CD4-positive, CD25-positive, alpha-beta regulatory T cell (primary cell): Measurements from ENCODE around the gene ALDH3B2. TPM values are rescaled to one million over a fixed set of nuclear protein-coding genes. Genes with fewer than 3 reads are reported as not detected.

Experiments used
- ATAC-seq, 2 donors: fragments of 150-1000 bp; cut with Tn5 transposase; one replicate each; pipeline ENCODE4 v1.10.0; 2021; ENCODE audit warnings: low read depth in 2 of 2, moderate number of reproducible peaks in 2 of 2, moderate library complexity in 1 of 2
- DNase-seq, 3 donors: peaks; one replicate each; pipeline versions ENCODE4 v3.0.0 to v3.0.0-alpha.2; 2012 to 2022; ENCODE audit warnings: mixed read lengths in 1 of 3
- H3K27ac ChIP-seq: one replicate; pipeline ENCODE4 v1.7.0; 2013; ENCODE audit warnings: mild to moderate bottlenecking, low read length; ENCODE audit not compliant: insufficient read depth, poor library complexity, severe bottlenecking
- H3K27me3 ChIP-seq: one replicate; pipeline ENCODE4 v1.7.0; 2013; ENCODE audit warnings: low read length; ENCODE audit not compliant: control insufficient read depth, insufficient read depth
- H3K36me3 ChIP-seq: one replicate; pipeline ENCODE4 v1.7.0; 2013; ENCODE audit warnings: mild to moderate bottlenecking, low read length, moderate library complexity; ENCODE audit not compliant: control insufficient read depth, insufficient read depth
- H3K4me1 ChIP-seq: 2 replicates; pipeline ENCODE4 v1.7.0; 2013; ENCODE audit warnings: mild to moderate bottlenecking, low read length; ENCODE audit not compliant: insufficient read depth, control insufficient read depth, poor library complexity, severe bottlenecking
- H3K4me3 ChIP-seq: one replicate; pipeline ENCODE4 v1.7.0; 2013; ENCODE audit warnings: low read depth, mild to moderate bottlenecking, low read length, moderate library complexity
- H3K9me3 ChIP-seq, 2 experiments: 1 replicate in 1 of 2; 2 replicates in 1 of 2; pipeline ENCODE4 v1.7.0; 2013; ENCODE audit warnings: low read length in 2 of 2, mild to moderate bottlenecking in 1 of 2, moderate library complexity in 1 of 2; ENCODE audit not compliant: control insufficient read depth in 2 of 2
- H3K27ac Mint-ChIP-seq, 3 donors: one replicate each; pipeline ENCODE4 v1.8.0; 2020 to 2022; ENCODE audit warnings: mild to moderate bottlenecking in 3 of 3, mixed read lengths in 3 of 3, moderate library complexity in 2 of 3
- H3K27me3 Mint-ChIP-seq: one replicate; pipeline ENCODE4 v1.8.0; 2022; ENCODE audit warnings: mild to moderate bottlenecking, mixed read lengths
- H3K36me3 Mint-ChIP-seq: one replicate; pipeline ENCODE4 v1.8.0; 2020; ENCODE audit warnings: mixed read lengths
- H3K4me1 Mint-ChIP-seq, 4 donors: one replicate each; pipeline ENCODE4 v1.8.0; 2020 to 2022; ENCODE audit warnings: mixed read lengths in 4 of 4, mild to moderate bottlenecking in 1 of 4
- H3K4me3 Mint-ChIP-seq, 4 donors: one replicate each; pipeline ENCODE4 v1.8.0; 2020 to 2022; ENCODE audit warnings: mild to moderate bottlenecking in 4 of 4, mixed read lengths in 4 of 4, moderate library complexity in 3 of 4
- H3K9me3 Mint-ChIP-seq, 7 donors: one replicate each; pipeline ENCODE4 v1.8.0; 2020 to 2022; ENCODE audit warnings: mixed read lengths in 7 of 7, mild to moderate bottlenecking in 3 of 7, moderate library complexity in 2 of 7
- polyA plus RNA-seq, 4 donors: library from polyadenylated mRNA; unstranded; fragments of 300-500 nt; fragmentation: Illumina TruSeq; gene quantifications; one replicate each; pipeline ENCODE4 v1.2.3, GENCODE V29; 2021
- total RNA-seq: library from RNA; stranded (reverse); gene quantifications from one replicate; pipeline ENCODE4 v1.2.3, GENCODE V29; 2022

ALDH3B2 gene
- total and polyA plus RNA-seq, 5 donors from 2014 or later, result not detected

DNA sequence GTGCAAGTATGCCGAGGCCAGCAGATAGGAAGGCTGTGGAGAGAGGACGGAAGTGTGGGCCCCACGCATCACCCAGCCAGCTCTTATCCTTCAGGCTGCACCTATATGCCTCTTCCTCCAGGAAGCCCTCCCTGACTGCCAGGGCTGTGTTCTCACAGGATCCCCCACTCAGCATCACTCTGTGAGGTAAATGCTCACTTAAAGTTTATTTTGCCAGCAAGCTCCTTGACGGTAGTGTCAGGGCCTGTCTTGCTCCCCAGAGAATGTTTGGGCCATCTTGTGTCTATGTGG is 39.2 kb downstream of the ALDH3B2 start:
- Histone ChIP-seq H3K27ac (no peak overlapping the region), H3K4me1 (peaks cover 8% of the 10 kb centered on the region), H3K9me3 (no peaks in the 10 kb centered on the region), H3K4me3 (no peak overlapping the region), H3K36me3 (no peaks in the 10 kb centered on the region), H3K27me3 (no peaks in the 10 kb centered on the region)
- ATAC-seq (no peak), DNase-seq (no peak)
- H3K27ac Mint-ChIP-seq, result no peak overlapping the region
- peaks cover 4% of the 10 kb centered on the region for H3K27me3 Mint-ChIP-seq
- H3K4me1 Mint-ChIP-seq, result peaks cover 0 to 9% (median 5%) of the 10 kb centered on the region in 4 donors
- H3K4me3 Mint-ChIP-seq, result peak overlapping the region in 1 of 4 donors; percentile 36
- H3K9me3 Mint-ChIP-seq, result no peaks in the 10 kb centered on the region
- no peaks in the 10 kb centered on the region for H3K36me3 Mint-ChIP-seq

DNA sequence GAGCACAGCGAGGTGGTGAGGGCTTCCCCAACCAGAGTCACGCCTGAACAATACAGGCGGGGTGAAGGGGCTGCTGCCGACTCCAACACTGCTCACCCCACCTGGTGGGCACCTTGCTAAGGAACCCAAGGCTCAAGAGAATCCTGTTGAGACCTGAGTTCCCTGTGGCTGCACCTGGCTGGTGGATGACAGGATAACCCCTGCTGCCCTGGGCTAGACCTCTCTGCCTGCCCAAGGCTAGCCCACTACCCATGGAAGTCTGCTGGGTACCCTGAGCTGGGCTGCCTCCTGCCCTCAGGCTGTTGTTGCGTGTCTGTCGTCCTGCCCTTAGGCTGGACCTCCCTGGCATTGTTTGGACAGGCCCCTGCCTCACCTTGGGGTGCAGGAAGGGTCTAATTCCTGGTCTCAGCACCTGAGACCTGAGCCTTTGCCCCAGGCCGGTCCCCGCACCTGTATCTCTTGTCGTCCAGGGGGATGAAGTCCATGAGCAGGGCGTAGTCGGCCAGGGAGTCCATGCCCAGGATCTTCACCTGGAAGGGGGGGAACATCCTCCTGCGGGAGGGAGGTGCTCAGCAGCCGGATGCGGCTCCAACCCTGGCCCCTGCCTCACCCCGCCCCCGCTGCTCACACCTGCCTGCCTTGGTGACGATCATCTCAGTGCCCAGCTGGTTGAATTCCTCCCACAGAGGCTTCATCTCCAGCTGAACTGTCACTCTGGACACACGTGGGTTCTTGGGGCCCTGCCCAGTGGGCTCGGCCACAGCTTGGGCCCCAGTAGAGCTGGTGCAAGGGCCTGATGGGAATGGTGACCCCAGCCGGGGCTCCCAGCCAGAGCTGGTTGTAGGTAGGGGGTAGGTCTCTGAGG is 39.8 kb downstream of the ALDH3B2 start:
- Histone ChIP-seq H3K36me3 (no peaks in the 10 kb centered on the region), H3K4me3 (no peak overlapping the region), H3K27me3 (no peaks in the 10 kb centered on the region), H3K4me1 (peaks cover 11% of the 10 kb centered on the region), H3K9me3 (no peaks in the 10 kb centered on the region), H3K27ac (no peak overlapping the region)
- ATAC-seq (no peak), DNase-seq (no peak)
- H3K4me1 Mint-ChIP-seq, result peaks cover 0 to 9% (median 5%) of the 10 kb centered on the region in 4 donors
- peak overlapping the region in 1 of 4 donors; percentile 36 for H3K4me3 Mint-ChIP-seq
- no peak overlapping the region for H3K27ac Mint-ChIP-seq
- no peaks in the 10 kb centered on the region for H3K9me3 Mint-ChIP-seq
- no peaks in the 10 kb centered on the region for H3K36me3 Mint-ChIP-seq
- H3K27me3 Mint-ChIP-seq, result peaks cover 4% of the 10 kb centered on the region

DNA sequence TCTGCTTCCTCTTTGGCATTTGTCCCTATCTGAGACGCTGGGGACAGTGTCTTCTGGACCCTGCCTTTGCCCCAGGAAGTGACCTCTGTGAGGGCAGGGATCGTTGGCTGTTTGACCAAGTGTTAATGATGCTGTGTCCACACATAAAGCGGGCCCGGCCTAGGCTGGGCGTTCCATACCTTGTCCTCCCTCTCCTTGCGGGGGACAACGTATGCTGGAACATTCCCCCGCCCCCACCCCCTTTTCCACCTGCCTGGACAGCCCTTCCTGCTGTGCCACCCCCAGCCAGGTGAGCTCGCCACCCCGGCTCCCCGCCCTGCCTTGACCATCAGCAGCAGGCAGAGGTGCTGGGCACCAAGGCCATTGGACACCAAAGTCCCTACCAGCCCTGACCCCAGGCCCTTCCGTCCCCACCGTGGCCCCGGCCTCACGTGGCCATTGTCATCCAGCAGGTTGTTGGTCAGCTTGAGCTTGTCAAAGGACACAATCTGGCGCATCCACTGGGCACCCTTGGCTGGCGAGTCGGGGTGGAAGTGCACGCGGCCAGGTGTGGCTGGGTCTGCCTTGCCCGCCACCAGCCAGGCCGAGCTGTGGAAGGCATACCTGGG is 40.6 kb downstream of the ALDH3B2 start:
- Histone ChIP-seq H3K4me3 (no peak overlapping the region), H3K27ac (no peak overlapping the region), H3K36me3 (no peaks in the 10 kb centered on the region), H3K27me3 (no peaks in the 10 kb centered on the region), H3K9me3 (no peaks in the 10 kb centered on the region), H3K4me1 (peaks cover 18% of the 10 kb centered on the region)
- DNase-seq, result no peak
- Mint-ChIP-seq H3K4me3 (peak overlapping the region in 2 of 4 donors; percentile 64 to 66), H3K4me1 (peaks cover 0 to 12% (median 5%) of the 10 kb centered on the region in 4 donors), H3K9me3 (no peaks in the 10 kb centered on the region), H3K27ac (no peak overlapping the region), H3K27me3 (peaks cover 4% of the 10 kb centered on the region), H3K36me3 (no peaks in the 10 kb centered on the region)
- ATAC-seq, result no peak

DNA sequence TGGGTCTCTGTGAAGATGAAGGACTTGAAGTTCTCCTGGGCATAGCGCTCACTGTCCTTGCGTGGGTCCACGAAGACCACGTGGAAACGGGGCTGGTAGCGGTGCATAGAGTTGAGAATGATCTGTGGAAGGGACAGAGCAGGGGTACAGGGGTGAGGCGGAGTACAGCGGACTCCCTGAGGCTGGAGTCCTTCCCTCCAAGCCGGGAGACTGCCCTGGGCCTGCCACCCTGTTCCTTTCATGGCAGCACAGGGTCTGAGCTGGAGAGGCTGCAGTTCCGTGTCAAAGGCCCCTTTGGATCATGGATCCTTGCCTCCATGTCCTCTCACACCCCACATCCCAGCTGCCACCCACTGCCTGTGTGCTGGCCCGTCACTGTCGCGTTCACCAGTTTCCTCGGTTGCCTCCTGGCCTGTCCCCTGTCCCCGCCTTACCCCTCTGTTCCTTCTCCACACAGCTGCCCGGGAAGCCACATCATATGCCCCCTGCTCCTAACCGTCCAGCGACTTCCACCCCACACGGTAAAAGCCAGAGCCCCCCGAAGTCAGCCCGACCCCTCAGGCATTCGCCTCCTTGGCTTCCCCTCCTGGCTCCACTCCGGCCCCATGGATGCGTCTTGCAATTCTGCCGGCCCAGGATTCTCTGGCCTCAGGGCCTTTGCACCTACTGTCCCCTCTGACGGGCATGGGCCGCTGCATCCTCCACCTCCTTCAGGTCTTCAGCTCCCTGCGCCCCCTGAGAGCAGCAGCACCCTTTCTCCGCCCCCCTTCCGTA is 41.3 kb downstream of the ALDH3B2 start:
- DNase-seq (no peak), ATAC-seq (no peak)
- Histone ChIP-seq H3K4me3 (no peak overlapping the region), H3K27ac (no peak overlapping the region), H3K36me3 (no peaks in the 10 kb centered on the region), H3K27me3 (no peaks in the 10 kb centered on the region), H3K4me1 (peaks cover 19% of the 10 kb centered on the region), H3K9me3 (no peaks in the 10 kb centered on the region)
- no peaks in the 10 kb centered on the region for H3K9me3 Mint-ChIP-seq
- H3K4me3 Mint-ChIP-seq, result peak overlapping the region in 2 of 4 donors; percentile 64 to 70
- peak overlapping the region in 1 of 3 donors; percentile 38 for H3K27ac Mint-ChIP-seq
- peaks cover 0 to 11% (median 5%) of the 10 kb centered on the region in 4 donors for H3K4me1 Mint-ChIP-seq
- no peaks in the 10 kb centered on the region for H3K36me3 Mint-ChIP-seq
- peaks cover 1% of the 10 kb centered on the region for H3K27me3 Mint-ChIP-seq

DNA sequence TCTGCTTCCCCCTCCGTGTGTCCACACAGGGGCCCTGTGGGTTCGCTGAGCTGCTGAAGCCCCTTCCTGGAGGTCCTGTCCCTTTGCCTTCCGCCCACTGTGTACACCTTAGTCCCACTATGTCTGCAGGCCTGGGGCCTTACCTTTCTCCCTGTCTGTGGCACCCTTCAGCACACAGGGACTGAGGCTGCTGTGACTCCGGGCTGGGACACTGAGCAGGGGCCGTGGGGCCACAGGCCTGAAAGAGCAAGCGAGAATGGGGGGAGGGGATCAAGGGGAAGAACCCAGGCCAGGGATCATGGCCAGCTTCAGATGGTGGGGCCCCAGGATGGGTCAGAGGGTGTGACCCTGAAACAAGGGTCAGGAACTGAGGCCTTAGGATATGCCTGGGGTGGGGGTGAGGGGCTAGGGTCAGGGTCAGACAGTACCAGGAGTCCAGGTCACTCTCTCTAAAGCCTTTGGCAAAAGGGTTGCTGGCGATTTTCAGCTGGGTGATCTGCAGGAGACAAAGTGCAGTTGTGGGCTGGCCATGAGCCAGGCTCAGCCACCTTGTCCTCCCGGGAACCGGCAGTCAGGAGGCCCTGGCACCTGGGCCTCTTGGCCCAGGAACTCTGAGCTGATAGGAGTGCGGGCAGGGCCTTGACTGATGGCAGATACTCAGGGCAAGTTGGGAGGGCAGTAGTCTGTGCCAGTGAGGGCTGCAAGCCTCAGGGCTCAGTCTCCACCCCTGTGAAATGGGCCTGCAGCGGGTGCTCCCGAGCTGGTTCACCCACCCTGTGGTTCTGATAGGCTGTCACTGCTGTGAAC is 42.0 kb downstream of the ALDH3B2 start:
- no peaks in the 10 kb centered on the region for H3K9me3 ChIP-seq
- ATAC-seq, result no peak
- Mint-ChIP-seq H3K36me3 (no peaks in the 10 kb centered on the region), H3K27me3 (no peaks in the 10 kb centered on the region), H3K4me3 (peak overlapping the region; percentile 66 to 89 (median 72)), H3K9me3 (no peaks in the 10 kb centered on the region), H3K4me1 (peaks cover 0 to 11% (median 5%) of the 10 kb centered on the region in 4 donors), H3K27ac (peak overlapping the region in 1 of 3 donors; percentile 90)
- H3K27ac ChIP-seq, result no peak overlapping the region
- no peak for DNase-seq
- no peak overlapping the region for H3K4me3 ChIP-seq
- H3K4me1 ChIP-seq, result peaks cover 19% of the 10 kb centered on the region
- H3K36me3 ChIP-seq, result no peaks in the 10 kb centered on the region
- no peaks in the 10 kb centered on the region for H3K27me3 ChIP-seq

DNA sequence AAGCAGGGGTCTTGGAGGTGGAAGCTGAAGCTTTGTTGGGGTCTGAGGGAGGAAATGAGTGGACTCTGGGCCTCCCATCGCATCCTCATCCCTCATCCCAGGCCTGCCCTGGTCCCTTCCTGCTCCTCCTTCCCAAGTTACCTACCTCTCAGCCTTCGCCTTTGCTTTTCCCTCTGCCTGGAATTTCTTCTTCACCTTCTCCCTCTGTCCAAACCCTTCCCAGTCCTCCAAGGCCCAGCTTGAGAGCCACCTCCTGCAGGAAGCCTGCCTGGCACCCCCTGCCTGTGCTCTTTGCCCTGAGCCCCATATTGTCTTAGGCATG is 42.6 kb downstream of the ALDH3B2 start:
- H3K4me3 ChIP-seq, result no peak overlapping the region
- Mint-ChIP-seq H3K36me3 (no peaks in the 10 kb centered on the region), H3K4me1 (peaks cover 0 to 11% (median 5%) of the 10 kb centered on the region in 4 donors), H3K27me3 (no peaks in the 10 kb centered on the region), H3K27ac (peak overlapping the region in 1 of 3 donors; percentile 90), H3K4me3 (peak overlapping the region; percentile 66 to 89 (median 72)), H3K9me3 (no peaks in the 10 kb centered on the region)
- H3K4me1 ChIP-seq, result peaks cover 19% of the 10 kb centered on the region
- no peaks in the 10 kb centered on the region for H3K36me3 ChIP-seq
- no peak for ATAC-seq
- H3K9me3 ChIP-seq, result no peaks in the 10 kb centered on the region
- no peak overlapping the region for H3K27ac ChIP-seq
- H3K27me3 ChIP-seq, result no peaks in the 10 kb centered on the region
- no peak for DNase-seq

DNA sequence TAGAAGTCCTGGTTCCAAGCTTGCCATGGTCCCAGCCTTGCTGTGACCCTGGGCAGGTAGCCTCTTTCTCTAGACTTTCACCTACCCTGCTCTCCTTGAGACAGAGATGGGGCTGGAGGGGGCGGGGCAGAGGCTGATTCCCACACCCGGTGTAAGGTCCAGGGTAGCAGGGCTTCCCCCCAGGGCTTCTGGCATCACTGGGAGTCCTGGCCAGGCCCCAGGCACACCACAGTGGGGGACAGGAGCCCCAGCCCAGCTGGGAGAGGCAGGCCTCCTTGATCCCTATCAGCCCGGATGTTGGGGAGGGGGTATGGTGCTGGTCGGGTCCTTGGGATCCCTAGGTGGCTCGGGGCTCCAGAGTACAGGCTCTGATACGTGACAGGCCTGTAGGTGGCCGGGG is 43.0 kb downstream of the ALDH3B2 start:
- no peaks in the 10 kb centered on the region for H3K9me3 ChIP-seq
- no peak overlapping the region for H3K4me3 ChIP-seq
- H3K27ac Mint-ChIP-seq, result no peak overlapping the region
- no peaks in the 10 kb centered on the region for H3K36me3 Mint-ChIP-seq
- peaks cover 19% of the 10 kb centered on the region for H3K4me1 ChIP-seq
- no peaks in the 10 kb centered on the region for H3K27me3 Mint-ChIP-seq
- DNase-seq (no peak), ATAC-seq (no peak)
- peak overlapping the region; percentile 81 to 94 (median 90) for H3K4me3 Mint-ChIP-seq
- H3K27me3 ChIP-seq, result no peaks in the 10 kb centered on the region
- H3K27ac ChIP-seq, result no peak overlapping the region
- H3K9me3 Mint-ChIP-seq, result no peaks in the 10 kb centered on the region
- peaks cover 0 to 11% (median 7%) of the 10 kb centered on the region in 4 donors for H3K4me1 Mint-ChIP-seq
- no peaks in the 10 kb centered on the region for H3K36me3 ChIP-seq
